ENCODE data around the gene XRCC1. TPM values are rescaled to one million over a fixed set of nuclear protein-coding genes. Genes with fewer than 3 reads are reported as not detected.
"Not testable (repeated sequence)": the region's sequence is repeated elsewhere in the genome, so short reads cannot be mapped to it uniquely, and the experiment has no call there.

Gene XRCC1
- total RNA-seq, 4 donors from 2014 or later = 18.6 to 30.6 (median 25.7) TPM

- TF ChIP-seq POLR2A (IDR thresholded peaks at IDR 0.05) (no peak), EP300 (IDR thresholded peaks at IDR 0.05) (no peak), CTCF (IDR thresholded peaks at IDR 0.05) (no peak)
- no peak for DNase-seq (ENCODE audit: low spot score in 2 of 2)
- peaks cover 0 to 49% (median 0%) of the 10 kb centered on the region in 3 donors for H3K36me3 ChIP-seq
- no peak overlapping the region for H3K27ac ChIP-seq
- no peak overlapping the region for H3K4me3 ChIP-seq
- no peaks in the 10 kb centered on the region for H3K9me3 ChIP-seq
- no peaks in the 10 kb centered on the region for H3K27me3 ChIP-seq
- H3K4me1 ChIP-seq = peaks cover 0 to 9% (median 0%) of the 10 kb centered on the region in 4 donors
- 60 to 66% methylated on average over 7 of the region's 7 CpGs for WGBS, 2 donors
Observed at GRCh38 chr19:43605875-43606568, 30.7 kb upstream of the XRCC1 start.

- Histone ChIP-seq H3K27ac (peak overlapping the region in 1 of 4 donors; percentile 3), H3K36me3 (peaks cover 0 to 52% (median 6%) of the 10 kb centered on the region in 3 donors), H3K4me1 (peaks cover 0 to 31% (median 16%) of the 10 kb centered on the region in 4 donors)
- H3K4me3 ChIP-seq; H3K27me3 ChIP-seq; DNase-seq (ENCODE audit: low spot score in 2 of 2); H3K9me3 ChIP-seq: not testable (repeated sequence)
- 64 to 70% methylated on average over 5 of the region's 5 CpGs for WGBS, 2 donors
Observed at GRCh38 chr19:43600326-43600725, 25.0 kb upstream of the XRCC1 start.

GRCh38 chr19:43599635-43600295 is 24.4 kb upstream of the XRCC1 start:
- Histone ChIP-seq H3K27me3 (no peaks in the 10 kb centered on the region), H3K4me3 (no peak overlapping the region), H3K27ac (peak overlapping the region in 1 of 4 donors; percentile 3), H3K4me1 (peaks cover 0 to 36% (median 21%) of the 10 kb centered on the region in 4 donors), H3K9me3 (no peaks in the 10 kb centered on the region), H3K36me3 (peaks cover 0 to 49% (median 6%) of the 10 kb centered on the region in 3 donors)
- 63 to 69% methylated on average over 4 of the region's 4 CpGs for WGBS, 2 donors
- TF ChIP-seq EP300 (IDR thresholded peaks at IDR 0.05) (no peak), CTCF (IDR thresholded peaks at IDR 0.05) (peak in 2 of 5 experiments; percentile 5 to 14)
- DNase-seq (ENCODE audit: low spot score in 2 of 2) = no peak

- no peak for DNase-seq (ENCODE audit: low spot score in 2 of 2)
- 88% methylated on average over 19 of the region's 19 CpGs for WGBS, 2 donors
- Histone ChIP-seq H3K27me3 (no peaks in the 10 kb centered on the region), H3K9me3 (no peaks in the 10 kb centered on the region), H3K4me3 (no peak overlapping the region), H3K4me1 (peaks cover 0 to 48% (median 30%) of the 10 kb centered on the region in 4 donors), H3K27ac (no peak overlapping the region), H3K36me3 (peaks cover 0 to 54% (median 6%) of the 10 kb centered on the region in 3 donors)
- no peak for TF ChIP-seq CTCF (IDR thresholded peaks at IDR 0.05)
- TF ChIP-seq POLR2A (IDR thresholded peaks at IDR 0.05) = no peak
- TF ChIP-seq EP300 (IDR thresholded peaks at IDR 0.05) = no peak
Observed at GRCh38 chr19:43598445-43599240, 23.3 kb upstream of the XRCC1 start.

GRCh38 chr19:43597876-43598275 is 22.5 kb upstream of the XRCC1 start:
- H3K9me3 ChIP-seq = no peaks in the 10 kb centered on the region
- H3K36me3 ChIP-seq = peaks cover 0 to 58% (median 6%) of the 10 kb centered on the region in 3 donors
- H3K4me3 ChIP-seq = no peak overlapping the region
- no peaks in the 10 kb centered on the region for H3K27me3 ChIP-seq
- 39 to 55% methylated on average over 5 of the region's 5 CpGs for WGBS, 2 donors
- TF ChIP-seq POLR2A (IDR thresholded peaks at IDR 0.05) (no peak), EP300 (IDR thresholded peaks at IDR 0.05) (no peak), CTCF (IDR thresholded peaks at IDR 0.05) (no peak)
- H3K4me1 ChIP-seq = peaks cover 0 to 55% (median 30%) of the 10 kb centered on the region in 4 donors
- no peak for DNase-seq (ENCODE audit: low spot score in 2 of 2)
- peak overlapping the region in 1 of 4 donors; percentile 98 for H3K27ac ChIP-seq
